ENCODE results near the gene DENND1C.

DNA sequence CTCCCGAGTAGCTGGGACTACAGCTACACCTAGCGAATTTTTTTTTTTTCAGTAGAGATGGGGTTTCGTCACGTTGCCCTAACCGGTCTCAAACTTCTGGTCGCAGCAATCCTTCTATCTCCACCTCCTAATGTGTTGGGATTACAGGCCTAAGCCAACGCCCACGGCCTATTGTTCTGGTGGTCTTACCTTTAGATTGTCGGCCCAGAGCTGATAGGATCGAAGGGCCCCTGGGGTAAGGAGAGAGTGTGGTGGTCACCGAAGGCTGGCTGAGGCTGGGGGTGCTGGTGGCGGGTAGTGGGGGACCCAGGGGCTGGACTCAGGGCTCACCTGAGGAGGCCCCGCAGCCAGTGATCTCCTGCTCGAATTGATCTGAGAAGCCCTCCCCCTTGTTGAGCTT lies 10.5 kb downstream of the DENND1C start:
- TF ChIP-seq CTCF (IDR thresholded peaks at IDR 0.05), result no peak
- no peak for TF ChIP-seq POLR2A (IDR thresholded peaks at IDR 0.05)
